ENCODE results near the gene ADGRA3. TPM values are rescaled to one million over a fixed set of nuclear protein-coding genes. Genes with fewer than 3 reads are reported as not detected.

The ADGRA3 gene
- total and polyA plus RNA-seq, 5 donors = 15.6 to 40.4 (median 29.6) TPM

DNA sequence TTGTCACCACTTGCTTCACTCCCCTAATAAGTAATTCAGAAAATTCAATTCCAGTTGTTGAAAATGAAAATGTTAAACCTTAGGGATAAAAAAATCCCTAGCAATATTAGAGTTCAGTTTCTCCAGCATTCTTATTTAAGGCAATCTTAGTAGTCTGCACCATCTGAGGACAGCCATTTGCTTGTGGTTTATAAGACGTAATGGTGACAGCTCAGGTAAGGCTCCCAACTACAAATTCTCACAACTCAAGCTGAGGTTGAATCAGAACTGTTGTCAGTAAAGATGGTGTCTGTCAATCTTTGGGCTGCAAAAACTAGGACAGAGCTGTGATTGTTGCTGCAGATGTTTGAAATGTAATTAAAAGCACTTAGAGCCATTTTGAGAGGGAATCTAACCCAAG, 16.3 kb upstream of the ADGRA3 start:
- 42% methylated on average over 1 of the region's 1 CpG for WGBS
- H3K4me3 ChIP-seq (ENCODE audit: low read length) = no peak overlapping the region
- H3K27ac ChIP-seq (ENCODE audit: low read length) = no peak overlapping the region
- intact Hi-C loops (cut with DNase I) = no loop called here
- ATAC-seq (no peak), DNase-seq (no peak)
- H3K27me3 ChIP-seq (ENCODE audit: control insufficient read depth, insufficient read depth) = no peaks in the 10 kb centered on the region
- no peaks in the 10 kb centered on the region for H3K9me3 ChIP-seq (ENCODE audit: control insufficient read depth, low read length)
- H3K4me1 ChIP-seq (ENCODE audit: control insufficient read depth, insufficient read depth, low read length) = no peaks in the 10 kb centered on the region

DNA sequence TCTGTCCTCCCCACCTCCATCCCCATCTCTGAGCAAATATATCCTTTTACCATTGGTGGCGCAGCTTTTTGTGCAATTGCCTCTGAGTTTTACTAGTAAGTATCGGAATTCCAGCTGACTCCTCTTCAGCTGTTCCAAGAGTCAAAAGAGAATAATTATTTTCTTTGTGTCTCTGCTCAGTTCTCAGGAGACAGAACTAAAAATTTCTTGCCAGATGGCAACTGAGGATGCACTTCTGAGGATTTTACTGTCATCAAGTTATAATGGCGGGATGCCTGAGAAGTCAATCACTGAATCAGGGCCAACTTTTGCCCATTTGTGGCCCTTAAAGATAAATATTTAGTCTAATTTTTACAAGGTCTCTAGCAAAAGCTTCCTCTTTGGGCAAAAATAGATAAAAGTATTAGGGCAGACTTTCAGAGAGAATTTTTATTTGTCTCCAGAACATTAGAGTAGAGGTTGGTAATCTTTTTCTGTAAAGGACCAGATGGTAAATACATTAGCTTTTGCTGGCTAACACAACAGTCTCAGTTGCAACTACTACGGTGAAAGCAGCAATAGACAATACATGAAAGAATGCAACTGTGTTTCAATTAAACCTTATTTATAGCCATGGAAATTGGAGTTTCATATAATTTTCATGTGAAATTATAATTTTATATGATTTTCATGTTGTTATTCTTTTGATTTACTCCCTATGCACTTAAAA, 15.6 kb upstream of the ADGRA3 start:
- ATAC-seq (no peak), DNase-seq (no peak)
- no peaks in the 10 kb centered on the region for H3K4me1 ChIP-seq (ENCODE audit: control insufficient read depth, insufficient read depth, low read length)
- H3K27me3 ChIP-seq (ENCODE audit: control insufficient read depth, insufficient read depth) = no peaks in the 10 kb centered on the region
- WGBS = 38% methylated on average over 4 of the region's 4 CpGs
- H3K4me3 ChIP-seq (ENCODE audit: low read length) = no peak overlapping the region
- no peak overlapping the region for H3K27ac ChIP-seq (ENCODE audit: low read length)
- intact Hi-C loops (cut with DNase I) = no loop called here
- no peaks in the 10 kb centered on the region for H3K9me3 ChIP-seq (ENCODE audit: control insufficient read depth, low read length)

DNA sequence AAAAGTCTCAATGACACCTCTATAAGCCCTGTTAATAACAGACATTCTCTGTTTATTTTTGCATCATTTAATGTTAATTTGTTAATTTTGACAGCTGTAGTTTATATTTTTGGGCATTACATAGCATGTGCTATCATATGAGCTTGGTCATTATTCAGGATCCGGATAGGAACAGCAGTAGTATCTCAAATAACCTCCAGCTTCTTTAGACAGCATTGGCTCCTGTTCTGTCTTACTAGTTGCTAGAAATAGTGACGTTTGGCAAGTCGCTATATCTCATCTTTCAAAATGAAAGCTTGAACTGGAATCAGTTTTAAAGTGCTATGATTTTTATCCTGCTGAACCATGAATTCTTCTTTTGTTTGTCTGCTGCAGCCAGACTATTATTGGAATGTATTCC, 9.0 kb upstream of the ADGRA3 start:
- DNase-seq = no peak
- no peak for ATAC-seq
- Histone ChIP-seq H3K4me3 (ENCODE audit: low read length) (no peak overlapping the region), H3K27me3 (ENCODE audit: control insufficient read depth, insufficient read depth) (no peaks in the 10 kb centered on the region), H3K27ac (ENCODE audit: low read length) (no peak overlapping the region), H3K9me3 (ENCODE audit: control insufficient read depth, low read length) (no peaks in the 10 kb centered on the region), H3K4me1 (ENCODE audit: control insufficient read depth, insufficient read depth, low read length) (no peaks in the 10 kb centered on the region)
- 37% methylated on average over 3 of the region's 3 CpGs for WGBS
- intact Hi-C loops (cut with DNase I) = no loop called here

DNA sequence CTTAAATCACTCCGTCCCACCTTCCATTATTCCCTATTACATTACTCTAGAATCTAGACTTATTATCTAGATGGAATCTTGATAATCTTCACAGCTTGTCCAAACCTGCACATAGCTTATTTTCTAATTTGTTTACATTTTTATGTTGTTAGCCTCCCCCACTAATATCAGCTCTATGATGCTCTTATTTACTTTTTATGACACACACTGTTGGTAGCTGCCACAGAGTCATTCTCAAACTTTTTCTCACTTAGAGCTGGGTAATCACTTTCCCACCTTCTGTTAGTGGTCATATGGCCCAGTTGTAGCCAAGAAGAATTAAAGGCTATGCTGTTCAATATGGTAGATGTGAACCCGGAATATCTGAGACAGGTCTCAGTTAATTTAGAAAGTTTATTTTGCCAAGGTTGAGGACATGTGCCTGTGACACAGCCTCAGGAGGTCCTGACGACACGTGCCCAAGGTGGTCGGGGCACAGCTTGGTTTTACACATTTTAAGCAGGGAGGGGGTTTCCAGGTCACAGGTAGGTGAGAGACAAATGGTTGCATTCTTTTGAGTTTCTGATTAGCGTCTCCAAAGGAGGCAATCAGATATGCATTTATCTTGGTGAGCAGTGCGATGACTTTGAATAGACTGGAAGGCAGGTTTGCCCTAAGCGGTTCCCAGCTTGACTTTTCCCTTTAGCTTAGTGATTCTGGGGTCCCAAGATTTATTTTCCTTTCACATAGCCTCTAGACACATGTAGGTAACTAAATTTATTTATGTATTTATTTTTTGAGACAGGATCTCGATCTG, 7.0 kb upstream of the ADGRA3 start:
- intact Hi-C loops (cut with DNase I) = no loop called here
- DNase-seq = no peak
- no peak overlapping the region for H3K27ac ChIP-seq (ENCODE audit: low read length)
- no peaks in the 10 kb centered on the region for H3K27me3 ChIP-seq (ENCODE audit: control insufficient read depth, insufficient read depth)
- H3K4me1 ChIP-seq (ENCODE audit: control insufficient read depth, insufficient read depth, low read length) = no peaks in the 10 kb centered on the region
- H3K9me3 ChIP-seq (ENCODE audit: control insufficient read depth, low read length) = no peaks in the 10 kb centered on the region
- no peak overlapping the region for H3K4me3 ChIP-seq (ENCODE audit: low read length)
- no peak for ATAC-seq
- WGBS = 70% methylated on average over 9 of the region's 9 CpGs

DNA sequence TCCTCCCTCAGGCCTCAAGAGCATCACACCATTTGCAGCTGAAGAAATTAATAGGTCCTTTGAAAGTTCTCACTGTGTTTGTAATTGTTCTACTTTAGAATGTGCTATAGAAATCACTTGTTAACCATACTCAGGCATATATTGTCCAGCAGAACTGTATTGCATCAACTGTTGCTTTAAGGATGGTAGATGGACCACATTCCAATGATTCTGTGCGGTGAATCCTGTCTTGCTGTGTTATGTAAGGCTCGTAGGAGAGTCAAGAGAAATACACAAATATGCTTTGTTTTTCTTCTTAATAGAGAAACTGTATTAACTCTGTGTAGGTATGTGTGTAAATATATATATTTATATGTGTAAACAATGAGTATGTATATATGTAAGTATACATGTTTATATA, 6.3 kb upstream of the ADGRA3 start:
- Histone ChIP-seq H3K27me3 (ENCODE audit: control insufficient read depth, insufficient read depth) (no peaks in the 10 kb centered on the region), H3K4me3 (ENCODE audit: low read length) (no peak overlapping the region), H3K27ac (ENCODE audit: low read length) (no peak overlapping the region), H3K9me3 (ENCODE audit: control insufficient read depth, low read length) (no peaks in the 10 kb centered on the region), H3K4me1 (ENCODE audit: control insufficient read depth, insufficient read depth, low read length) (no peaks in the 10 kb centered on the region)
- no peak for DNase-seq
- intact Hi-C loops (cut with DNase I) = no loop called here
- WGBS = 72% methylated on average over 2 of the region's 2 CpGs
- no peak for ATAC-seq

DNA sequence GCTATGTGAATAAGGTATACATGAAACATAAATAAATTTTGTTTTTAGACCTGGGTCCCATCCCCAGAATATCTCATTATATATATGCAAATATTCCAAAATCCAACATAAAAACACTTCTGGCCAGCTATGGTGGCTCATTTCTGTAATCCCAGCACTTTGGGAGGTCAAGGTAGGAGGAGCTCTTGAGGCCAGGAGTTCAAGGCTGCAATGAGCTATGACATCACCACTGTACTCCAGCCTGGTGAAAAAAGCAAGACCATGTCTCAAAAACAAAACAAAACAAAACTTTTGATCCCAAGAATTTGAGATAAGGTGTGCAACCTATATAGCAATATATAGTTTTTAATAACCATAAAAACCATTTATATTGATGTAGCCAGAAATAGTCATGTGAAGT, 5.4 kb upstream of the ADGRA3 start:
- Histone ChIP-seq H3K4me3 (ENCODE audit: low read length) (no peak overlapping the region), H3K9me3 (ENCODE audit: control insufficient read depth, low read length) (no peaks in the 10 kb centered on the region), H3K27me3 (ENCODE audit: control insufficient read depth, insufficient read depth) (no peaks in the 10 kb centered on the region), H3K27ac (ENCODE audit: low read length) (no peak overlapping the region), H3K4me1 (ENCODE audit: control insufficient read depth, insufficient read depth, low read length) (no peaks in the 10 kb centered on the region)
- DNase-seq (no peak), ATAC-seq (no peak)
- intact Hi-C loops (cut with DNase I) = no loop called here

DNA sequence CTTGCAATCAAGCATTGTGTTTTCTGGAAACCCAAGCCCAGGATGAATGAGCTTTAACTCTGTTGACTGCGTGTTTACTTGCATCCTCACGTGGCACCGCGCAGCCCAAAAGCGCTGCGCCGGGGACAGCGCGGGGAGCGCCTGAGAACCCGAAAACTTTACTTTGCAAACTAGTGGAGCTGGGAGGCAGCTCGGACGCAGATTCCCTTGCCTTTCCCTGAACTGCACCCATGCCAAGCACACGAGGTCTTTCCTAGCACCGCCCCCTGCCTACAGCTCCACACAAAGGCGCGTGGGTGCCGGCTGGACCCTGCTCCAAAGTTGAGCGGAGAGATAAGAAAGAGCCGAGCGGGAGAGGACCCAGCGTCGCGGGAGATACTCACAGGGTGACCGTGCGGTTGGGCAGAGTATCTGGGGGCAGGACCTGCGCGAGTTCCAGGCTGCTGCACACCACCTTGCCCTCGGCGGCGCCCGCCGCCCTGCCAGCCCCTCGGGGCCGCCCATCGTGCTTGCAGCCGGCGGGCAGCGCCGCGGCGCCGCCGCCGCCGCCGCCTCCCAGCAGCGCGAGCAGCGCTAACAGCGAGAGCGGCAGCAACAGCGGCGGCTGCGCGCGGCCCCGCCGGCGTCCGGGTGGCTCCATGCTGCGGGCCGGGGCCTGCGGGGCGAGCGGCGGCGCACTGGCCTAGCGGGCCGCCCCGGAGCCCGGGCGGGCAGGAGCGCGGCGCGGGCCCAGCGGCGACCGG, 550 bp downstream of the ADGRA3 start:
- Histone ChIP-seq H3K4me3 (ENCODE audit: low read length) (peak overlapping the region; percentile 67), H3K4me1 (ENCODE audit: control insufficient read depth, insufficient read depth, low read length) (peaks cover 2% of the 10 kb centered on the region), H3K27ac (ENCODE audit: low read length) (peak overlapping the region; percentile 27), H3K9me3 (ENCODE audit: control insufficient read depth, low read length) (no peaks in the 10 kb centered on the region), H3K27me3 (ENCODE audit: control insufficient read depth, insufficient read depth) (no peaks in the 10 kb centered on the region)
- under 1% methylated on average over 80 of the region's 80 CpGs for WGBS
- ATAC-seq = peak; percentile 70 to 76
- intact Hi-C loops (cut with DNase I) = loop anchor here in 1 of 4 donors (10.0 kb wide), 1 partner anchor 169 kb away; no protein-coding TSS in a partner anchor
- DNase-seq = peak; percentile 69 to 82 (median 82)

DNA sequence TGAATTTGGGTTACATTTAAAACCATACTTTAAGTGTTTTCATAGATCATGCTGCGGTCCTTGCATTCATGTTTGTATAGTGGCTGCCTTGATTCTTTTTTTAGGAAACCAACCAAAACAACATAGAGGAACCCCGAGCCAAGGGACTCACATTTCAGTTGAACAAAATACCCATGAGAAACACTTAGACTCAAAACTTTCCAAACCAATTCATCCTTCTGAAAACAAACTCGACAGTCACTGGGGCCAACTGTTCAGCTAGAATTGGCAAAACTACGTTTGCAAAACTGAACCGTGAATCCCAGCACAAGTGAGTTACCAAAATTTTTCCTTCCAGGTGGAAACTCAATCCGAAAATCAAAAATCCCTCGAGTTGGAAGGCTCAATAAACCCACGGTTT, 1.4 kb downstream of the ADGRA3 start:
- intact Hi-C loops (cut with DNase I) = loop anchor here in 1 of 4 donors (10.0 kb wide), 1 partner anchor 170 kb away; no protein-coding TSS in a partner anchor
- Histone ChIP-seq H3K27ac (ENCODE audit: low read length) (no peak overlapping the region), H3K9me3 (ENCODE audit: control insufficient read depth, low read length) (no peaks in the 10 kb centered on the region), H3K4me3 (ENCODE audit: low read length) (peak overlapping the region; percentile 67), H3K4me1 (ENCODE audit: control insufficient read depth, insufficient read depth, low read length) (peaks cover 5% of the 10 kb centered on the region), H3K27me3 (ENCODE audit: control insufficient read depth, insufficient read depth) (no peaks in the 10 kb centered on the region)
- ATAC-seq (no peak), DNase-seq (no peak)
- WGBS = 6% methylated on average over 8 of the region's 8 CpGs

DNA sequence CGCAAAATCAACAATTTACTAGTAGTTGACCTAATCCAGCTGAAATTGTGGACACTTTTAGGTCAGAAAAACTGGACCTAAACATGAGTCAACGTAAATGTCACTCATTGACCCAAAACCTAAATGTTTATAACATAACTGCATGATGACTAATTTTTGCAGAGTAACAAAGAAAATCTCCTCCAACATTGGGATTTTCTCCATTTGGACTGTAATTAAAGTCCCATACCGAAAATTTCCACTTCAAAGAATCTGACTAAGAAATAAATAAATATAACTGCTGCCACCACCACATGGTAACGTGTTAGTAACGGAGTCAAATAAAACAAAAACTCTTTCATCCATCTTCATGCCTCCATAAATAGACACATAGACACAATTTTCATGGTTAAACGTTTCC, 1.9 kb downstream of the ADGRA3 start:
- Histone ChIP-seq H3K9me3 (ENCODE audit: control insufficient read depth, low read length) (no peaks in the 10 kb centered on the region), H3K4me1 (ENCODE audit: control insufficient read depth, insufficient read depth, low read length) (peaks cover 5% of the 10 kb centered on the region), H3K27ac (ENCODE audit: low read length) (no peak overlapping the region), H3K4me3 (ENCODE audit: low read length) (peak overlapping the region; percentile 67), H3K27me3 (ENCODE audit: control insufficient read depth, insufficient read depth) (no peaks in the 10 kb centered on the region)
- DNase-seq = no peak
- 55% methylated on average over 6 of the region's 6 CpGs for WGBS
- intact Hi-C loops (cut with DNase I) = loop anchor here in 1 of 4 donors (10.0 kb wide), 1 partner anchor 171 kb away; no protein-coding TSS in a partner anchor
- ATAC-seq = no peak

DNA sequence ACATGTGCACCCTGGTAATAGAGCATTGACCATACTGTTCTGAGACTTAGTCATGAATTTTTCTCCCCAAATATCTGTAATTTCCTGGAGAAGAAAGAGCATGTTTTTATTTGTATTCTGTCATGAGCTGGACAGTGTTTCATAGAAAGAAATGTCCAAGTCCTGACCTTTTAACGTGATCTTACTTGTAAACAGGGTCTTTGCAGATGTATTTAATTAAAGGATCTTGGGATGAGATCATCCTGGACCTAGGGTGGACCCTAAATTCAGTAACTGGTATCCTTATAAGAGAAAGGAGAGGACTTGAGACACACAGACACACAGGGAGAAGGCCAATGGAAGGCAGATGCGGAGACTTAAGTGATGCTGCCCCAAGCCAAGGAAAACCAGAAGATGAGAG, 3.6 kb downstream of the ADGRA3 start:
- ATAC-seq = no peak
- intact Hi-C loops (cut with DNase I) = loop anchor here in 1 of 4 donors (10.0 kb wide), 1 partner anchor 172 kb away; no protein-coding TSS in a partner anchor
- Histone ChIP-seq H3K4me1 (ENCODE audit: control insufficient read depth, insufficient read depth, low read length) (peaks cover 5% of the 10 kb centered on the region), H3K4me3 (ENCODE audit: low read length) (no peak overlapping the region), H3K9me3 (ENCODE audit: control insufficient read depth, low read length) (no peaks in the 10 kb centered on the region), H3K27me3 (ENCODE audit: control insufficient read depth, insufficient read depth) (no peaks in the 10 kb centered on the region), H3K27ac (ENCODE audit: low read length) (no peak overlapping the region)
- 81% methylated on average over 2 of the region's 2 CpGs for WGBS
- no peak for DNase-seq

DNA sequence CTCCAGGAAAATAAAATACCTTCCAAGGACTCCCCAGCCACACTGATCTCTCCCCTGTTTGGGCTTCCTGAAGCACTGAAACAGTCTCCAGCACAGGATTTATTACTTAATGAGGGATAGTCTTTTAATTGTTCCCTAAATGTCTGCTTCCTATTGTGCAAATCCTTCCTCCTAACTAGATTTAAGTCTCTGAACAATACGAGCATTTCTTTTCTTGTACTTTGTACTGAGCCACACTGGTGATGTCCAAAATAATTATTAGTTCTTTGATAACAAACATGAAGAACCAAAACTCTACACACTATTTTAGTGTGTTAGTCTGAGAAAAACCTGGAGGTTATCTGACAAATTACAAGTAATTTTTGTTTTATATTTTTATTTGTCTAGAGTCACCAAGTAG, 5.1 kb downstream of the ADGRA3 start:
- ATAC-seq = no peak
- no peaks in the 10 kb centered on the region for H3K27me3 ChIP-seq (ENCODE audit: control insufficient read depth, insufficient read depth)
- DNase-seq = no peak
- H3K9me3 ChIP-seq (ENCODE audit: control insufficient read depth, low read length) = no peaks in the 10 kb centered on the region
- WGBS = 18% methylated on average over 1 of the region's 1 CpG
- peaks cover 5% of the 10 kb centered on the region for H3K4me1 ChIP-seq (ENCODE audit: control insufficient read depth, insufficient read depth, low read length)
- no peak overlapping the region for H3K4me3 ChIP-seq (ENCODE audit: low read length)
- intact Hi-C loops (cut with DNase I) = loop anchor here in 1 of 4 donors (10.0 kb wide), 1 partner anchor 174 kb away; no protein-coding TSS in a partner anchor
- H3K27ac ChIP-seq (ENCODE audit: low read length) = no peak overlapping the region

Data from right cardiac atrium (tissue), 5 donors.